Neural crest cell (in vitro differentiated cells): ENCODE results near the gene PRR23E. TPM values are rescaled to one million over a fixed set of nuclear protein-coding genes. Genes with fewer than 3 reads are reported as not detected.

ENCODE experiments used
- DNase-seq: peaks from one replicate; pipeline ENCODE4 v3.0.0; 2021; ENCODE audit warnings: low read depth, mixed read lengths, low spot score
- H3K27ac Mint-ChIP-seq: one replicate; pipeline ENCODE4 v1.8.0; 2021; ENCODE audit warnings: mild to moderate bottlenecking, mixed read lengths; ENCODE audit not compliant: unreplicated experiment
- H3K27me3 Mint-ChIP-seq: 2 replicates; pipeline ENCODE4 v1.8.0; 2021; ENCODE audit warnings: low read depth, mild to moderate bottlenecking, mixed read lengths
- H3K36me3 Mint-ChIP-seq: 2 replicates; pipeline ENCODE4 v1.8.0; 2021; ENCODE audit warnings: low read depth, mild to moderate bottlenecking, mixed read lengths
- H3K4me1 Mint-ChIP-seq: 2 replicates; pipeline ENCODE4 v1.8.0; 2021; ENCODE audit warnings: mixed read lengths
- H3K4me3 Mint-ChIP-seq: one replicate; pipeline ENCODE4 v1.8.0; 2021; ENCODE audit warnings: mild to moderate bottlenecking, mixed read lengths
- H3K9me3 Mint-ChIP-seq: 2 replicates; pipeline ENCODE4 v1.8.0; 2021; ENCODE audit warnings: mixed read lengths
- CTCF ChIP-seq: fragments of 200-600 bp; sonication (generic); conservative IDR thresholded peaks from 2 replicates; pipeline ENCODE4 v1.5.0; 2021; ENCODE audit warnings: antibody characterized with exemption, mild to moderate bottlenecking
- total RNA-seq: library from RNA; stranded (reverse); gene quantifications from 2 replicates; pipeline ENCODE4 v1.2.1, GENCODE V29; 2021

Gene PRR23E
- total RNA-seq, 1 donor from 2014 or later: not detected

GRCh38 chr3:127196002-127196401 is 3.1 kb downstream of the PRR23E start:
- peaks cover 4% of the 10 kb centered on the region for H3K9me3 Mint-ChIP-seq
- peaks cover 8% of the 10 kb centered on the region for H3K27me3 Mint-ChIP-seq
- no peaks in the 10 kb centered on the region for H3K4me1 Mint-ChIP-seq
- no peak for DNase-seq
- peaks cover 4% of the 10 kb centered on the region for H3K36me3 Mint-ChIP-seq
- H3K27ac Mint-ChIP-seq: no peak overlapping the region
- TF ChIP-seq CTCF: no peak
- H3K4me3 Mint-ChIP-seq: no peak overlapping the region

GRCh38 chr3:127196466-127197299 is 3.8 kb downstream of the PRR23E start:
- no peaks in the 10 kb centered on the region for H3K4me1 Mint-ChIP-seq
- H3K36me3 Mint-ChIP-seq: peaks cover 4% of the 10 kb centered on the region
- H3K9me3 Mint-ChIP-seq: peaks cover 3% of the 10 kb centered on the region
- H3K27me3 Mint-ChIP-seq: peaks cover 11% of the 10 kb centered on the region
- H3K27ac Mint-ChIP-seq: no peak overlapping the region
- no peak for TF ChIP-seq CTCF
- DNase-seq: no peak
- no peak overlapping the region for H3K4me3 Mint-ChIP-seq

- no peak overlapping the region for H3K27ac Mint-ChIP-seq
- H3K4me1 Mint-ChIP-seq: no peaks in the 10 kb centered on the region
- no peak for TF ChIP-seq CTCF
- H3K27me3 Mint-ChIP-seq: peaks cover 11% of the 10 kb centered on the region
- no peaks in the 10 kb centered on the region for H3K36me3 Mint-ChIP-seq
- H3K4me3 Mint-ChIP-seq: no peak overlapping the region
- H3K9me3 Mint-ChIP-seq: peaks cover 3% of the 10 kb centered on the region
- DNase-seq: no peak
These were observed 4.6 kb downstream of the PRR23E start for GRCh38 chr3:127197300-127198189.

GRCh38 chr3:127200086-127200691 is 7.3 kb downstream of the PRR23E start:
- no peaks in the 10 kb centered on the region for H3K4me1 Mint-ChIP-seq
- TF ChIP-seq CTCF: no peak
- no peaks in the 10 kb centered on the region for H3K36me3 Mint-ChIP-seq
- H3K27me3 Mint-ChIP-seq: peaks cover 11% of the 10 kb centered on the region
- no peak overlapping the region for H3K27ac Mint-ChIP-seq
- no peak overlapping the region for H3K4me3 Mint-ChIP-seq
- peaks cover 7% of the 10 kb centered on the region for H3K9me3 Mint-ChIP-seq
- no peak for DNase-seq

GRCh38 chr3:127203024-127203423 is 10.1 kb downstream of the PRR23E start:
- no peak for TF ChIP-seq CTCF
- H3K4me1 Mint-ChIP-seq: no peaks in the 10 kb centered on the region
- peaks cover 11% of the 10 kb centered on the region for H3K27me3 Mint-ChIP-seq
- no peak overlapping the region for H3K4me3 Mint-ChIP-seq
- no peak for DNase-seq
- H3K36me3 Mint-ChIP-seq: no peaks in the 10 kb centered on the region
- no peak overlapping the region for H3K27ac Mint-ChIP-seq
- H3K9me3 Mint-ChIP-seq: peaks cover 7% of the 10 kb centered on the region
